BLaER1 treated with 17β-estradiol and CSF1 and Interleukin-3, amounts not matched to agents 10 nM and 100 nM (cell line): ENCODE measurements around the gene PRICKLE4.
"Not testable (repeated sequence)": the region's sequence is repeated elsewhere in the genome, so short reads cannot be mapped to it uniquely, and the experiment has no call there.

Source experiments
- H3K27ac ChIP-seq, 11 experiments: shearing (Covaris generic); formaldehyde crosslinking; 2 replicates each; pipeline ENCODE4 v1.8.1; 2022
- H3K27me3 ChIP-seq, 11 experiments: shearing (Covaris generic); formaldehyde crosslinking; 2 replicates each; pipeline ENCODE4 v1.8.1; 2022
- H3K36me3 ChIP-seq, 11 experiments: shearing (Covaris generic); formaldehyde crosslinking; 2 replicates each; pipeline ENCODE4 v1.8.1; 2022
- H3K4me1 ChIP-seq, 10 experiments: shearing (Covaris generic); formaldehyde crosslinking; 2 replicates each; pipeline ENCODE4 v1.8.1; 2022
- H3K4me2 ChIP-seq, 11 experiments: shearing (Covaris generic); formaldehyde crosslinking; 2 replicates each; pipeline ENCODE4 v1.8.1; 2022
- H3K4me3 ChIP-seq, 10 experiments: shearing (Covaris generic); formaldehyde crosslinking; 2 replicates each; pipeline ENCODE4 v1.8.1; 2022
- H3K9ac ChIP-seq, 11 experiments: shearing (Covaris generic); formaldehyde crosslinking; 2 replicates each; pipeline ENCODE4 v1.8.1; 2022
- H3K9me3 ChIP-seq, 11 experiments: shearing (Covaris generic); formaldehyde crosslinking; replicated peaks in 1 of 11; 2 replicates each; pipeline ENCODE4 v1.8.1; 2022
- H4K20me1 ChIP-seq, 11 experiments: shearing (Covaris generic); formaldehyde crosslinking; 2 replicates each; pipeline ENCODE4 v1.8.1; 2022
- Cebpa-rat ChIP-seq, 11 experiments: shearing (Covaris generic); IDR thresholded peaks; 2 replicates each; pipeline ENCODE4 v1.8.1; 2022

Gene PRICKLE4

GRCh38 chr6:41757271-41757670, 23.3 kb upstream of the PRICKLE4 start:
- Histone ChIP-seq H3K4me2 (peak overlapping the region in 8 of 11 experiments; percentile 44 to 80 (median 74); a peak in 16 of 22 replicates), H3K27me3 (no peaks in the 10 kb centered on the region), H3K9ac (peak overlapping the region in 1 of 11 experiments; percentile 24; a peak in 1 of 22 replicates), H3K36me3 (no peaks in the 10 kb centered on the region), H3K4me3 (no peak overlapping the region), H3K4me1 (peaks cover 7 to 41% (median 26%) of the 10 kb centered on the region in 10 experiments; a peak in 17 of 20 replicates), H3K9me3 (no peaks in the 10 kb centered on the region), H4K20me1 (no peaks in the 10 kb centered on the region), H3K27ac (no peak overlapping the region)
- no peak for TF ChIP-seq Cebpa-rat (IDR thresholded peaks at IDR 0.05)

GRCh38 chr6:41757931-41758640, 22.5 kb upstream of the PRICKLE4 start:
- Histone ChIP-seq H3K4me3 (no peak overlapping the region), H4K20me1 (no peaks in the 10 kb centered on the region), H3K4me1 (peaks cover 7 to 41% (median 26%) of the 10 kb centered on the region in 10 experiments; a peak in 17 of 20 replicates), H3K9me3 (no peaks in the 10 kb centered on the region), H3K27me3 (no peaks in the 10 kb centered on the region), H3K36me3 (no peaks in the 10 kb centered on the region), H3K9ac (peak overlapping the region in 1 of 11 experiments; percentile 24; a peak in 1 of 22 replicates), H3K4me2 (peak overlapping the region in 7 of 11 experiments; percentile 63 to 80 (median 75); a peak in 10 of 22 replicates), H3K27ac (no peak overlapping the region)
- TF ChIP-seq Cebpa-rat (IDR thresholded peaks at IDR 0.05): no peak

GRCh38 chr6:41758641-41759035, 21.9 kb upstream of the PRICKLE4 start:
- H3K4me2 ChIP-seq: no peak overlapping the region
- H3K4me1 ChIP-seq: peaks cover 7 to 41% (median 26%) of the 10 kb centered on the region in 10 experiments; a peak in 17 of 20 replicates
- TF ChIP-seq Cebpa-rat (IDR thresholded peaks at IDR 0.05): no peak
- no peak overlapping the region for H3K9ac ChIP-seq
- no peaks in the 10 kb centered on the region for H4K20me1 ChIP-seq
- no peaks in the 10 kb centered on the region for H3K36me3 ChIP-seq
- no peaks in the 10 kb centered on the region for H3K27me3 ChIP-seq
- H3K27ac ChIP-seq: no peak overlapping the region
- no peaks in the 10 kb centered on the region for H3K9me3 ChIP-seq
- no peak overlapping the region for H3K4me3 ChIP-seq

GRCh38 chr6:41759106-41759904, 21.3 kb upstream of the PRICKLE4 start:
- Histone ChIP-seq H3K36me3 (no peaks in the 10 kb centered on the region), H3K9ac (no peak overlapping the region), H3K4me3 (no peak overlapping the region), H3K4me2 (no peak overlapping the region), H3K27me3 (no peaks in the 10 kb centered on the region), H4K20me1 (no peaks in the 10 kb centered on the region), H3K27ac (no peak overlapping the region), H3K4me1 (peaks cover 7 to 41% (median 26%) of the 10 kb centered on the region in 10 experiments; a peak in 17 of 20 replicates), H3K9me3 (no peaks in the 10 kb centered on the region)
- TF ChIP-seq Cebpa-rat (IDR thresholded peaks at IDR 0.05): no peak

- Histone ChIP-seq H3K4me1 (peaks cover 7 to 41% (median 26%) of the 10 kb centered on the region in 10 experiments; a peak in 17 of 20 replicates), H3K4me3 (no peak overlapping the region), H3K27ac (no peak overlapping the region), H4K20me1 (no peaks in the 10 kb centered on the region), H3K4me2 (no peak overlapping the region), H3K9ac (peak overlapping the region in 3 of 11 experiments; percentile 11 to 13 (median 13); a peak in 2 of 22 replicates), H3K9me3 (no peaks in the 10 kb centered on the region), H3K36me3 (no peaks in the 10 kb centered on the region), H3K27me3 (no peaks in the 10 kb centered on the region)
- no peak for TF ChIP-seq Cebpa-rat (IDR thresholded peaks at IDR 0.05)
Observed at GRCh38 chr6:41759905-41760579, 20.5 kb upstream of the PRICKLE4 start.

- TF ChIP-seq Cebpa-rat (IDR thresholded peaks at IDR 0.05): no peak
- Histone ChIP-seq H3K4me3 (no peak overlapping the region), H3K9me3 (no peaks in the 10 kb centered on the region), H3K4me2 (no peak overlapping the region), H3K4me1 (peaks cover 4 to 28% (median 16%) of the 10 kb centered on the region in 10 experiments), H3K27ac (no peak overlapping the region), H3K36me3 (no peaks in the 10 kb centered on the region), H3K27me3 (no peaks in the 10 kb centered on the region), H3K9ac (no peak overlapping the region), H4K20me1 (no peaks in the 10 kb centered on the region)
Observed at GRCh38 chr6:41763470-41763869, 17.1 kb upstream of the PRICKLE4 start.

GRCh38 chr6:41766043-41766664, 14.4 kb upstream of the PRICKLE4 start:
- H3K27me3 ChIP-seq, H3K9ac ChIP-seq, H3K27ac ChIP-seq, H3K9me3 ChIP-seq, H4K20me1 ChIP-seq, H3K4me3 ChIP-seq: not testable (repeated sequence)
- H3K4me1 ChIP-seq: peaks cover 12 to 31% (median 24%) of the 10 kb centered on the region in 10 experiments
- H3K36me3 ChIP-seq: peaks cover 5 to 20% (median 11%) of the 10 kb centered on the region in 11 experiments; a peak in 21 of 22 replicates
- peak overlapping the region in 3 of 11 experiments; percentile 38 to 53 (median 47); a peak in 4 of 22 replicates for H3K4me2 ChIP-seq

GRCh38 chr6:41767112-41767833, 13.3 kb upstream of the PRICKLE4 start:
- Histone ChIP-seq H3K9ac (no peak overlapping the region), H4K20me1 (no peaks in the 10 kb centered on the region; a peak in 1 of 22 replicates), H3K4me2 (peak overlapping the region in 9 of 11 experiments; percentile 13 to 53 (median 27); a peak in 13 of 22 replicates), H3K9me3 (no peaks in the 10 kb centered on the region), H3K27ac (no peak overlapping the region), H3K4me3 (no peak overlapping the region), H3K4me1 (peaks cover 12 to 31% (median 24%) of the 10 kb centered on the region in 10 experiments), H3K36me3 (peaks cover 16 to 31% (median 22%) of the 10 kb centered on the region in 11 experiments), H3K27me3 (no peaks in the 10 kb centered on the region)
- TF ChIP-seq Cebpa-rat (IDR thresholded peaks at IDR 0.05): no peak
